Measurements from ENCODE around the gene UBE2L3.

DNA sequence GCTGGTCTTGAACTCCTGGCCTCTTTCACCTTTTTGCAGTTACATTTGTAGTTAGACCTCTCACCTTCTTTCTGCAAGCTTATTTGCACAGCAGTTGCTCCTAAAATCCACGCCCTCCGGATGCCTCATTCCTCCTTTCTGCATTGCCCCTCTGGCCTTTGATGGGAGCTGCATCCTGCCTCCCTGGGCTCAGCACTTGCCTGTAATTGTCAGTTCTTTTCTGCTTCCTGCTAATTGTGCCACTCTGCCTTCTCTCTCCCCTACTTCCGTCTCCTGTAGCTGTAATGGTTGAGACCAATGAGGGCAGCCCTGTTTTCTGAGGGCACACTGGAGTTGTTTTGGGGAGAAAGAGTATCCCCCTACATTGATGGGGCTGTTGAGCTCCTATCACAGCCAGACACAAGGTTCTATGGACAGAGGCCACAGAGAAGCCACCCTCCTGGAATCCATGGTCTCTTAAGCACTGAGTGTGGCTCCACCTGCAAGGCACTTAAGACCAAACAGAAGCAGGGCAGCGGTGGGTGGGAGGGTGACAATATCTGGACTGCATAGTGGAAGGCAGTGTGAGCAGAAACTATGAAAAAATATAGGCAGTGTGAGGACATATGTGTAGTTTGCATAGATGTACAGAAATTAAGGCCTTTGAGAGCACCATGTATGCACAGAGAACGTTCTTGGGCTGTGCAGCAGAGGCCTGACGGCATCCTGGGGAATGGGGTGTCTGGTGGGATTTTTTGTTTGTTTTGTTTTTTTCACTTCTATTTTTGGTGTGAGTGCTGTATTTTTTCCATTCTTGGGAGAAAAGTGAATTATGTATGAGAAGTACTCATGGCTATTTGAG lies 31.8 kb downstream of the UBE2L3 start:
- TF ChIP-seq CHD1 (IDR thresholded peaks at IDR 0.05; ENCODE audit: low read depth, low read length) (no peak), SIN3A (conservative IDR thresholded peaks at IDR 0.05 in 1 of 2, IDR thresholded peaks at IDR 0.05 in 1 of 2; ENCODE audit: low read depth in 1 of 2, low read length in 2 of 2) (no peak), KDM1A (IDR thresholded peaks at IDR 0.05; ENCODE audit: borderline replicate concordance, low read length) (no peak)
- TF ChIP-seq, protein P1, sequence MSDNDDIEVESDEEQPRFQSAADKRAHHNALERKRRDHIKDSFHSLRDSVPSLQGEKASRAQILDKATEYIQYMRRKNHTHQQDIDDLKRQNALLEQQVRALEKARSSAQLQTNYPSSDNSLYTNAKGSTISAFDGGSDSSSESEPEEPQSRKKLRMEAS (IDR thresholded peaks at IDR 0.05) = no peak
